Peyer's patch (tissue), 4 donors: ENCODE measurements around the gene EMC1.

ENCODE experiments used
- POLR2A ChIP-seq, 2 donors: fragments of 450-650 bp; IDR thresholded peaks; one replicate each; pipeline ENCODE4 v1.5.1; 2017; ENCODE audit warnings: antibody characterized with exemption in 2 of 2, mild to moderate bottlenecking in 2 of 2, moderate library complexity in 2 of 2
- TF ChIP-seq, protein P1 (sequence below), 6 experiments: fragments of 450-650 bp in 4 of 6; fragments of 200-600 bp in 2 of 6; sonication (generic) in 1 of 6; IDR thresholded peaks; one replicate each; pipeline ENCODE4 v1.5.1; 2017 to 2019; ENCODE audit warnings: antibody characterized with exemption in 6 of 6, mild to moderate bottlenecking in 3 of 6, moderate library complexity in 1 of 6

DNA sequence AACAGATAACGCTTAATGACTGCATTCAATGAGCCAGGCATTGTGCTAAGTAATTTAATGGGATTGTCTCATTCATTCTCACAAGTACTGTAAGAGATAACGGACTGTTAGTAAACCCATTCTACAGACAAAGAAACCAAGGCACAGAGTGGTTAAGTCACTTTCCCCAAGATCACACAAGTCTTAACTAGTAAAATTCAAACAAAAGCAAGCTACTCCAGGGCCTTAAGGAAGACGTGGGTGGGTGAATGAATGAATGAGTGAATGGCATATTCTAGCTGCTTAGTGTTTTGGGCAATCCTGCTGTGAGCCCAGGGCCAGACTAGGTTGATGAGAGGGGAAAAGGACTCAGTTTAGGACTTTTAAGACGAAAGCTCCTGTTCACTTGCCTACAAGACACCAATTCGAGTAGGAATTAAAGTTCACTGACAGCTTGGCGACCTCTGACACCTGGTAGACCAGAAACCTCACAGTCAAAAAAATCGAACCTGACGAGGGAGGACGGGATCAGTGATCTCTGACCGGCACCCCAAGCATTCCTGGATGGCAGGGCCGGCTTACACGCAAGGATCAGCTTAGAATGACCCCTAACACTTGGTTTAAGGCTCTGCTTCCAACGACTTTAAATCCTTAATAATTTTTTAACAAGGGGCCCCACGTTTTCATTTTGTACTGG lies 557 bp downstream of the EMC1 start:
- TF ChIP-seq, protein P1, sequence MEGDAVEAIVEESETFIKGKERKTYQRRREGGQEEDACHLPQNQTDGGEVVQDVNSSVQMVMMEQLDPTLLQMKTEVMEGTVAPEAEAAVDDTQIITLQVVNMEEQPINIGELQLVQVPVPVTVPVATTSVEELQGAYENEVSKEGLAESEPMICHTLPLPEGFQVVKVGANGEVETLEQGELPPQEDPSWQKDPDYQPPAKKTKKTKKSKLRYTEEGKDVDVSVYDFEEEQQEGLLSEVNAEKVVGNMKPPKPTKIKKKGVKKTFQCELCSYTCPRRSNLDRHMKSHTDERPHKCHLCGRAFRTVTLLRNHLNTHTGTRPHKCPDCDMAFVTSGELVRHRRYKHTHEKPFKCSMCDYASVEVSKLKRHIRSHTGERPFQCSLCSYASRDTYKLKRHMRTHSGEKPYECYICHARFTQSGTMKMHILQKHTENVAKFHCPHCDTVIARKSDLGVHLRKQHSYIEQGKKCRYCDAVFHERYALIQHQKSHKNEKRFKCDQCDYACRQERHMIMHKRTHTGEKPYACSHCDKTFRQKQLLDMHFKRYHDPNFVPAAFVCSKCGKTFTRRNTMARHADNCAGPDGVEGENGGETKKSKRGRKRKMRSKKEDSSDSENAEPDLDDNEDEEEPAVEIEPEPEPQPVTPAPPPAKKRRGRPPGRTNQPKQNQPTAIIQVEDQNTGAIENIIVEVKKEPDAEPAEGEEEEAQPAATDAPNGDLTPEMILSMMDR (IDR thresholded peaks at IDR 0.05) = no peak
- TF ChIP-seq POLR2A (IDR thresholded peaks at IDR 0.05) = no peak
